Measurements from ENCODE around the gene LASP1. TPM values are rescaled to one million over a fixed set of nuclear protein-coding genes. Genes with fewer than 3 reads are reported as not detected.
"Not testable (repeated sequence)": the region's sequence is repeated elsewhere in the genome, so short reads cannot be mapped to it uniquely, and the experiment has no call there.

Gene LASP1
- total and polyA plus RNA-seq, 2 of the 8 experiments (the other 6 are each of a cell fraction or from before 2014, with no cell fraction given), result 114 to 180 TPM

- TF ChIP-seq CHD1 (IDR thresholded peaks at IDR 0.05; ENCODE audit: low read depth, low read length) (no peak), CHD2 (IDR thresholded peaks at IDR 0.05; ENCODE audit: low read length) (no peak), JUND (IDR thresholded peaks at IDR 0.05; ENCODE audit: low read length) (no peak), CBX5 (IDR thresholded peaks at IDR 0.05; ENCODE audit: low read depth, low read length) (no peak), TEAD4 (IDR thresholded peaks at IDR 0.05; ENCODE audit: low read depth, low read length) (no peak), ZNF274 (IDR thresholded peaks at IDR 0.05; ENCODE audit: borderline replicate concordance, extremely low read depth, low read length) (no peak), JUN (IDR thresholded peaks at IDR 0.05; ENCODE audit: low read depth, low read length) (no peak), GTF2F1 (IDR thresholded peaks at IDR 0.05; ENCODE audit: borderline replicate concordance, low read depth, low read length) (no peak)
These were observed 41.3 kb downstream of the LASP1 start (continued) for GRCh38 chr17:38911081-38911730.

GRCh38 chr17:38911731-38912081 is 41.8 kb downstream of the LASP1 start:
- 92% methylated on average over 8 of the region's 8 CpGs; no CpG with 5 or more reads in 1 of the 2 experiments for WGBS, 2 experiments (ENCODE audit: extremely low coverage in 1 of 2, insufficient coverage in 1 of 2, insufficient read length in 1 of 2, insufficient replicate concordance in 2 of 2, low coverage in 1 of 2, low lambda C conversion rate in 2 of 2, missing lambda C conversion rate in 1 of 2)
- not testable (repeated sequence) for H4K91ac ChIP-seq (replicated peaks; ENCODE audit: insufficient read length, low read length); H3K4me1 ChIP-seq (replicated peaks in 1 of 4; ENCODE audit: control insufficient read depth in 3 of 4, insufficient read depth in 4 of 4, low read length in 3 of 4); H4K8ac ChIP-seq (ENCODE audit: extremely low read depth, insufficient read depth, low read length); H3K18ac ChIP-seq (ENCODE audit: extremely low read depth, low read length); H3K23me2 ChIP-seq (ENCODE audit: low read depth, low read length); H3K4ac ChIP-seq (replicated peaks; ENCODE audit: insufficient read length, low read depth, low read length); H3K27me3 ChIP-seq (replicated peaks in 1 of 4; ENCODE audit: control insufficient read depth in 3 of 4, extremely low read depth in 1 of 4, insufficient read depth in 3 of 4, low read length in 3 of 4); H2BK120ac ChIP-seq (replicated peaks; ENCODE audit: low read depth, low read length); H4K5ac ChIP-seq (ENCODE audit: insufficient read length, low read depth, low read length); H3K27ac ChIP-seq (ENCODE audit: low read depth, low read length); H3K79me2 ChIP-seq (ENCODE audit: control insufficient read depth in 1 of 2, insufficient read depth in 2 of 2, low read length in 2 of 2); H3K4me2 ChIP-seq (ENCODE audit: insufficient read depth in 1 of 2, low read depth in 2 of 2, low read length in 2 of 2); H2BK20ac ChIP-seq (ENCODE audit: low read length); H3K23ac ChIP-seq (ENCODE audit: insufficient read length); DNase-seq (ENCODE audit: low read depth in 1 of 2, low spot score in 2 of 2); H3K4me3 ChIP-seq (ENCODE audit: extremely low read depth in 1 of 4, insufficient read depth in 2 of 4, low read depth in 3 of 4, low read length in 4 of 4); H3K9ac ChIP-seq (replicated peaks in 1 of 4; ENCODE audit: extremely low read depth in 1 of 4, low read depth in 3 of 4, low read length in 3 of 4); H3K79me1 ChIP-seq (ENCODE audit: low read depth, low read length); H3K56ac ChIP-seq (replicated peaks; ENCODE audit: insufficient read length, low read depth, low read length); H2BK15ac ChIP-seq (ENCODE audit: low read length); H2BK5ac ChIP-seq (ENCODE audit: low read depth, low read length); H2AFZ ChIP-seq (ENCODE audit: low read length); H2BK12ac ChIP-seq (ENCODE audit: low read depth, low read length); H2AK5ac ChIP-seq (ENCODE audit: low read depth, low read length); FAIRE-seq; H3K9me3 ChIP-seq (ENCODE audit: insufficient read depth in 2 of 2, low read depth in 1 of 2, low read length in 1 of 2); H3K14ac ChIP-seq (ENCODE audit: insufficient read length)
- peaks cover 0 to 20% (median 16%) of the 10 kb centered on the region in 4 experiments; a peak in 6 of 8 replicates for H3K36me3 ChIP-seq (ENCODE audit: control insufficient read depth in 2 of 4, insufficient read depth in 4 of 4, low read length in 3 of 4)
- peaks cover 5 to 11% of the 10 kb centered on the region in 2 experiments for H4K20me1 ChIP-seq (replicated peaks in 1 of 2; ENCODE audit: control insufficient read depth in 1 of 2, insufficient read depth in 2 of 2, low read length in 2 of 2)
- ChIA-PET CTCF (ENCODE audit: partially characterized antibody) (interaction anchor here (0.6 to 2.8 kb wide), 3 partner anchors 10 to 22 kb away, joined by 3 to 7 read pairs (median 3); no protein-coding TSS in a partner anchor), POLR2A (ENCODE audit: partially characterized antibody) (interaction anchor here (0.6 to 6.1 kb wide), 5 partner anchors 9 to 152 kb away, joined by 3 to 50 read pairs (median 4); partner anchors contain the start of gene LASP1NB)

Measured in H1 (cell line).